ENCODE measurements around the gene AQP6. TPM values are rescaled to one million over a fixed set of nuclear protein-coding genes. Genes with fewer than 3 reads are reported as not detected.

The AQP6 gene
- total RNA-seq, 6 experiments from 2014 or later: 0.31 to 0.34 TPM; not detected in 4

GRCh38 chr12:50019524-50019923, 46.8 kb downstream of the AQP6 start:
- WGBS (ENCODE audit: insufficient coverage, low coverage, low lambda C conversion rate, missing lambda C conversion rate): 95% methylated on average over 2 of the region's 2 CpGs
- Histone ChIP-seq H3K9me3 (no peaks in the 10 kb centered on the region), H3K27me3 (no peaks in the 10 kb centered on the region), H3K4me1 (peaks cover 0 to 16% (median 0%) of the 10 kb centered on the region in 4 donors), H3K36me3 (no peaks in the 10 kb centered on the region), H3K27ac (no peak overlapping the region), H3K4me3 (no peak overlapping the region)
- intact Hi-C loops (cut with DNase I): no loop called here
- no peak for ATAC-seq
- DNase-seq: no peak
- TF ChIP-seq POLR2A (IDR thresholded peaks at IDR 0.05): no peak
- TF ChIP-seq, protein P1, sequence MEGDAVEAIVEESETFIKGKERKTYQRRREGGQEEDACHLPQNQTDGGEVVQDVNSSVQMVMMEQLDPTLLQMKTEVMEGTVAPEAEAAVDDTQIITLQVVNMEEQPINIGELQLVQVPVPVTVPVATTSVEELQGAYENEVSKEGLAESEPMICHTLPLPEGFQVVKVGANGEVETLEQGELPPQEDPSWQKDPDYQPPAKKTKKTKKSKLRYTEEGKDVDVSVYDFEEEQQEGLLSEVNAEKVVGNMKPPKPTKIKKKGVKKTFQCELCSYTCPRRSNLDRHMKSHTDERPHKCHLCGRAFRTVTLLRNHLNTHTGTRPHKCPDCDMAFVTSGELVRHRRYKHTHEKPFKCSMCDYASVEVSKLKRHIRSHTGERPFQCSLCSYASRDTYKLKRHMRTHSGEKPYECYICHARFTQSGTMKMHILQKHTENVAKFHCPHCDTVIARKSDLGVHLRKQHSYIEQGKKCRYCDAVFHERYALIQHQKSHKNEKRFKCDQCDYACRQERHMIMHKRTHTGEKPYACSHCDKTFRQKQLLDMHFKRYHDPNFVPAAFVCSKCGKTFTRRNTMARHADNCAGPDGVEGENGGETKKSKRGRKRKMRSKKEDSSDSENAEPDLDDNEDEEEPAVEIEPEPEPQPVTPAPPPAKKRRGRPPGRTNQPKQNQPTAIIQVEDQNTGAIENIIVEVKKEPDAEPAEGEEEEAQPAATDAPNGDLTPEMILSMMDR (IDR thresholded peaks at IDR 0.05): no peak

DNA sequence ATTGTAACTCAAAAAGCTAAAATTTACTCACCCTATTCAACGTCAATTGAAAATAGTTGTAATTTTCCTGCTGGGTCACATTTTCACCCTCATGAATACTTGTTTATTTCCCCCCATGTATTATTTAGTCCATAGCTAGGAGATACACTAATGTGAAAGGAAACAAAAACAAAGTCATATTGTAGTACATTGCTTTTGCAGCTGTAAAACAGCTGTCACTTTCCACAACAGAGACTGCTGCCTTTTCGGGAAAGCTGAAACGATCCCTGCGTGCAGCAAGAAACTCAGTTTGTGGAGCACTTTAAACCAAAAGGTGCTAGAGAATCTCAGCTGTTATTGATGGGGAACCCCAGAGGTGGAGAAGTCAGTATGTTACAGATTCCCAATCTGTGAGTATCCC, 48.3 kb downstream of the AQP6 start:
- peaks cover 0 to 20% (median 0%) of the 10 kb centered on the region in 4 donors for H3K4me1 ChIP-seq
- ATAC-seq (no peak), DNase-seq (no peak)
- H3K27ac ChIP-seq: no peak overlapping the region
- H3K36me3 ChIP-seq: no peaks in the 10 kb centered on the region
- no peaks in the 10 kb centered on the region for H3K27me3 ChIP-seq
- H3K4me3 ChIP-seq: no peak overlapping the region
- no peak for TF ChIP-seq POLR2A (IDR thresholded peaks at IDR 0.05)
- TF ChIP-seq, protein P1 (IDR thresholded peaks at IDR 0.05): no peak
- intact Hi-C loops (cut with DNase I): no loop called here
- 77% methylated on average over 4 of the region's 4 CpGs for WGBS (ENCODE audit: insufficient coverage, low coverage, low lambda C conversion rate, missing lambda C conversion rate)
- H3K9me3 ChIP-seq: no peaks in the 10 kb centered on the region

- Histone ChIP-seq H3K9me3 (no peaks in the 10 kb centered on the region), H3K27me3 (no peaks in the 10 kb centered on the region), H3K4me1 (peaks cover 0 to 10% (median 0%) of the 10 kb centered on the region in 4 donors), H3K4me3 (no peak overlapping the region), H3K36me3 (no peaks in the 10 kb centered on the region), H3K27ac (no peak overlapping the region)
- TF ChIP-seq, protein P1 (IDR thresholded peaks at IDR 0.05): no peak
- TF ChIP-seq POLR2A (IDR thresholded peaks at IDR 0.05): no peak
- intact Hi-C loops (cut with DNase I): no loop called here
- no peak for DNase-seq
- WGBS (ENCODE audit: insufficient coverage, low coverage, low lambda C conversion rate, missing lambda C conversion rate): 100% methylated on average over 1 of the region's 1 CpG
- ATAC-seq: no peak
Measured at GRCh38 chr12:50022903-50023302, 50.2 kb downstream of the AQP6 start.

DNA sequence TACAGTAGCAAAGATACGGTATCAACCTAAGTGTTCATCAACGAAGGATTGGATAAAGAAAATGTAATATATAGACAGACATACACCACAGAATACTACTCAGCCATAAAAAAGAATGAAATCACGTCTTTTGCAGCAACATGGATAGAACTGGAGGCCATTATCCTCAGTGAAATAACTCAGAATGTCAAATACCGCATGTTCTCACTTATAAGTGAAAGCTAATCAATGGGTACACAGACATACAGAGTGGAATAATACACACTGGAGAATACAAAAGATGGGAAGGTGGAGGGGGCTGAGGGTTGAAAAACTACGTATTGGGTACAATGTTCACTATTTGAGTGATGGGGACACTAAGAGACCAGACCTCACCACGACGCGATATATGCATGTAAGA, 51.5 kb downstream of the AQP6 start:
- ATAC-seq: no peak
- Histone ChIP-seq H3K4me3 (no peak overlapping the region), H3K27me3 (no peaks in the 10 kb centered on the region), H3K36me3 (no peaks in the 10 kb centered on the region), H3K9me3 (no peaks in the 10 kb centered on the region), H3K4me1 (peaks cover 0 to 6% (median 0%) of the 10 kb centered on the region in 4 donors), H3K27ac (no peak overlapping the region)
- TF ChIP-seq, protein P1 (IDR thresholded peaks at IDR 0.05): no peak
- TF ChIP-seq POLR2A (IDR thresholded peaks at IDR 0.05): no peak
- intact Hi-C loops (cut with DNase I): no loop called here
- 63% methylated on average over 8 of the region's 8 CpGs for WGBS (ENCODE audit: insufficient coverage, low coverage, low lambda C conversion rate, missing lambda C conversion rate)
- no peak for DNase-seq

GRCh38 chr12:50024805-50025186, 52.0 kb downstream of the AQP6 start:
- intact Hi-C loops (cut with DNase I): no loop called here
- DNase-seq (no peak), ATAC-seq (peak; percentile 5 to 18 (median 12))
- Histone ChIP-seq H3K9me3 (no peaks in the 10 kb centered on the region), H3K27ac (peak overlapping the region in 2 of 3 donors; percentile 25 to 39), H3K4me1 (peaks cover 0 to 6% (median 0%) of the 10 kb centered on the region in 4 donors), H3K36me3 (no peaks in the 10 kb centered on the region), H3K27me3 (no peaks in the 10 kb centered on the region), H3K4me3 (peak overlapping the region; percentile 55 to 79 (median 68))
- WGBS (ENCODE audit: insufficient coverage, low coverage, low lambda C conversion rate, missing lambda C conversion rate): 1% methylated on average over 12 of the region's 16 CpGs
- TF ChIP-seq POLR2A (IDR thresholded peaks at IDR 0.05): no peak
- TF ChIP-seq, protein P1 (IDR thresholded peaks at IDR 0.05): no peak

Measured in right lobe of liver (tissue), 6 donors.